Chondrocyte (in vitro differentiated cells): Measurements from ENCODE around the gene CD320. TPM values are rescaled to one million over a fixed set of nuclear protein-coding genes. Genes with fewer than 3 reads are reported as not detected.

Experiments used
- DNase-seq: peaks from one replicate; pipeline ENCODE4 v3.0.0; 2021; ENCODE audit warnings: mixed read lengths, low spot score
- H3K27ac Mint-ChIP-seq: one replicate; pipeline ENCODE4 v1.8.0; 2021; ENCODE audit warnings: mild to moderate bottlenecking, moderate library complexity, mixed read lengths; ENCODE audit not compliant: unreplicated experiment
- H3K27me3 Mint-ChIP-seq: 2 replicates; pipeline ENCODE4 v1.8.0; 2021; ENCODE audit warnings: low read depth, mixed read lengths
- H3K36me3 Mint-ChIP-seq: 2 replicates; pipeline ENCODE4 v1.8.0; 2021; ENCODE audit warnings: low read depth, mixed read lengths
- H3K4me1 Mint-ChIP-seq: 2 replicates; pipeline ENCODE4 v1.8.0; 2021; ENCODE audit warnings: low read depth, mild to moderate bottlenecking, mixed read lengths
- H3K4me3 Mint-ChIP-seq: one replicate; pipeline ENCODE4 v1.8.0; 2021; ENCODE audit warnings: mild to moderate bottlenecking, moderate library complexity, mixed read lengths; ENCODE audit not compliant: unreplicated experiment
- H3K9me3 Mint-ChIP-seq: 2 replicates; pipeline ENCODE4 v1.8.0; 2021; ENCODE audit warnings: low read depth, mixed read lengths
- total RNA-seq: library from RNA; stranded (reverse); gene quantifications from 3 replicates; pipeline ENCODE4 v1.2.1, GENCODE V29; 2021
- TF ChIP-seq, protein P1 (sequence below): fragments of 200-600 bp; sonication (generic); IDR thresholded peaks from 2 replicates; pipeline ENCODE4 v1.5.0; 2021; ENCODE audit warnings: antibody characterized with exemption, mild to moderate bottlenecking, moderate library complexity

The CD320 gene
- total RNA-seq, 1 donor from 2014 or later = 44.0 TPM

DNA sequence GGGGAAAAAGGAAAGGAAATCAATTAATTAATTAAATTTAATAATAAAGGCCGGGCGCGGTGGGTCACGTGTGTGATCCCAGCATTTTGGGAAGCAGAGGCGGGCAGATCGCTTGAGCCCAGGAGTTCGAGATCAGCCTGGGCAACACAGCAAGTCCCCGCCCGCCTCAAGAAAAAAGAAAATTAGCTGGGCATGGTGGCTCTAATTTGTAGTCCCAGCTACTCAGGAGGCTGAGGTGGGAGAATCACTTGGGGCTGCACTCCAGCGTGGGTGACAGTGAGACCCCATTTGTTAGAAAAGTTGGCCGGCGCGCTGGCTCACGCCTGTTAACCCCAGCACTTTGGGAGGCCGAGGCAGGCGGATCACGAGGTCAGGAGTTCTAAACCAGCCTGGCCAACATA, 733 bp upstream of the CD320 start:
- Mint-ChIP-seq H3K36me3 (peaks cover 2% of the 10 kb centered on the region), H3K27ac (peak overlapping the region; percentile 84), H3K9me3 (no peaks in the 10 kb centered on the region), H3K27me3 (no peaks in the 10 kb centered on the region), H3K4me1 (peaks cover 22% of the 10 kb centered on the region), H3K4me3 (peak overlapping the region; percentile 88)
- TF ChIP-seq, protein P1, sequence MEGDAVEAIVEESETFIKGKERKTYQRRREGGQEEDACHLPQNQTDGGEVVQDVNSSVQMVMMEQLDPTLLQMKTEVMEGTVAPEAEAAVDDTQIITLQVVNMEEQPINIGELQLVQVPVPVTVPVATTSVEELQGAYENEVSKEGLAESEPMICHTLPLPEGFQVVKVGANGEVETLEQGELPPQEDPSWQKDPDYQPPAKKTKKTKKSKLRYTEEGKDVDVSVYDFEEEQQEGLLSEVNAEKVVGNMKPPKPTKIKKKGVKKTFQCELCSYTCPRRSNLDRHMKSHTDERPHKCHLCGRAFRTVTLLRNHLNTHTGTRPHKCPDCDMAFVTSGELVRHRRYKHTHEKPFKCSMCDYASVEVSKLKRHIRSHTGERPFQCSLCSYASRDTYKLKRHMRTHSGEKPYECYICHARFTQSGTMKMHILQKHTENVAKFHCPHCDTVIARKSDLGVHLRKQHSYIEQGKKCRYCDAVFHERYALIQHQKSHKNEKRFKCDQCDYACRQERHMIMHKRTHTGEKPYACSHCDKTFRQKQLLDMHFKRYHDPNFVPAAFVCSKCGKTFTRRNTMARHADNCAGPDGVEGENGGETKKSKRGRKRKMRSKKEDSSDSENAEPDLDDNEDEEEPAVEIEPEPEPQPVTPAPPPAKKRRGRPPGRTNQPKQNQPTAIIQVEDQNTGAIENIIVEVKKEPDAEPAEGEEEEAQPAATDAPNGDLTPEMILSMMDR = no peak
- peak; percentile 55 for DNase-seq

DNA sequence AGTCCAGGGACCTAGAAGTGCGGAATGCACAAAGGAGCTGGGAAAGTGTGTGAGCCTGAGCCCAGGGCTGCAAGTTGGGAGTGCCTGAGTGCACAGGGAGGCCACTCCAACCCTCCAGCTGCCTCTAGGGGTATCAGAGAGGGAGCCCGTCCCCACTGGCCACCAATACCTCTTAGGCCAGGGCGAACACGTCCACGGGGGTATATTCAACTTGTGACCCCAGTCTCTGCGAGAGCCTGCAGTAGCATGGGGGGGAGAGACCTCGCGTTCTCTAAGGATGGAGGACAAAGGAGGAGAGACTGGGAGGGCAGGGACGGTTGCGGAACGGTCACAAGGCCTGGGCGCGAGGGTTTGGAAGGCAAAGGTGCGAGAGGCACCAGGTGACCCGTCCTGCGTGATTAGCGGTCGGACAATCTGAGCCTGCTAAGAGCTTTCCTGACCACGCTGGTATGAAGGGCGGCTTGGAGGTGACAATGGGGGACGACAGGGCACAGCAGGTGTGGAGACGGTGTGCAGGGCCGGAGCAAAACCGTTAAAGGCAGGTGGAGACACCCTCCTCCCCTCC, 676 bp downstream of the CD320 start:
- Mint-ChIP-seq H3K4me3 (peak overlapping the region; percentile 88), H3K27me3 (no peaks in the 10 kb centered on the region), H3K4me1 (peaks cover 22% of the 10 kb centered on the region)

DNA sequence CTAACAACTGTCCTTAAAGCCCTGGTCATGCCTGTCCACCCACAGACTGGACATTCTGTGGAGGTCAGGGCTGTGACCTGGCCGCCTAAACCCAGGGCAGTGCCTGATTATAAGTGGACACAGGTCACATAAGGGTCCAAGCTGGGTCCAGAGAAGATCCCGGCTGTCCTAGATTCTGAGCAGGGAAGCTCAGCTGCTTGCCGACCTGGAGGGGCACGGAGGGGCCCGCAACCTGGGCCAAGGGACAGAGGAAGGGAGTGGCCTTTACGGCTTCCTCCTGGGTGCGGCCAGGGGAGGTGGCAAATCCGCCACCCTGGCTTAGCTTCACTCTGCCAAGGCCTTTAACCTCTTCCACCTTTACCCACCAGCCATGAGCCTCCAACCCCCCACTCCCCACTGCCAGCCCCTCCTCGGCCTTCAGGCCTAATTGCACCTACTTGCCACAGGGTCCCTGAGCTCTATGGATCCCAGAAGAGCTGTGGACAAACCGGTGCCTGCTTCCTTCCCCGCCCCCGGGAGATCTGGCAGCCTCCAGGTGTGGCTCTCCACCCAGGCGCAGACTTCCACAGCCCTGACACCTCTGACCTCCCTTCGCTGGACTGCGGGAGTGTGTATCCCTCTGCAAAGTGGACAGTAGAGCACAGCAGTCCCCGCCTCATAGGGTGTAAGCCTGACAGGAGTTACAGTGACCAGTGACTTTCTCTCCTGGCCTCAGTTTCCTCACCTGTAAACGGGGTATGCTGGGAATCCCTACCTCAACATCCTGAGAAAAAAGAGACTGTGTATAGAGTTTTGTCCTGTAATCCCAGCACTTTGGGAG, 1.7 kb downstream of the CD320 start:
- no peak overlapping the region for H3K27ac Mint-ChIP-seq
- H3K4me3 Mint-ChIP-seq = peak overlapping the region; percentile 88
- no peaks in the 10 kb centered on the region for H3K9me3 Mint-ChIP-seq
- H3K4me1 Mint-ChIP-seq = peaks cover 22% of the 10 kb centered on the region
- TF ChIP-seq, protein P1 = no peak
- peaks cover 2% of the 10 kb centered on the region for H3K36me3 Mint-ChIP-seq
- peak; percentile 83 for DNase-seq
- no peaks in the 10 kb centered on the region for H3K27me3 Mint-ChIP-seq

More for the DNA sequence above, 676 bp downstream of the CD320 start:
- TF ChIP-seq, protein P1 = no peak
- peak; percentile 89 for DNase-seq
- Mint-ChIP-seq H3K9me3 (no peaks in the 10 kb centered on the region), H3K36me3 (peaks cover 2% of the 10 kb centered on the region), H3K27ac (peak overlapping the region; percentile 86)

DNA sequence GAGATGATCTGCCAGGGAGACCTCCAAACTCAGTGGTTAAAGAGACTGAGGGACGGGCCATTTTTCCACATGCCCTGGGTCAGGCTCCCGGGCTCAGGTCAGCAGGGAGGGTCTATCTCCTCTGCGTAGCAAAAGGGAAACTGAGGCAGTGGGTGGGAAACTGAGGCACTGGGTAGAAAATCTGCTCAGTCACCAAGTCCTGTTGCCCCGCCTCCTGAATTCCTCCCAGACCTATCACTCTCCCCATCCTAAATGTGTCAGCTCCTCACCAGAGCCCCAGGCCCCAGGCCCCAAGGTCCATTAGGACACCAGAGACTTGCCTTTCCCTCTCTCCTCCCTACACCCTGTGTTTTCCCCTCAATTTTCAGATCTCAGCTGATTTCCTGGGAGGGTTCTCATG, 2.4 kb downstream of the CD320 start:
- peak; percentile 46 for DNase-seq
- no peaks in the 10 kb centered on the region for H3K9me3 Mint-ChIP-seq
- no peaks in the 10 kb centered on the region for H3K36me3 Mint-ChIP-seq
- H3K4me1 Mint-ChIP-seq = peaks cover 22% of the 10 kb centered on the region
- no peak overlapping the region for H3K4me3 Mint-ChIP-seq
- H3K27ac Mint-ChIP-seq = no peak overlapping the region
- TF ChIP-seq, protein P1 = no peak
- no peaks in the 10 kb centered on the region for H3K27me3 Mint-ChIP-seq

DNA sequence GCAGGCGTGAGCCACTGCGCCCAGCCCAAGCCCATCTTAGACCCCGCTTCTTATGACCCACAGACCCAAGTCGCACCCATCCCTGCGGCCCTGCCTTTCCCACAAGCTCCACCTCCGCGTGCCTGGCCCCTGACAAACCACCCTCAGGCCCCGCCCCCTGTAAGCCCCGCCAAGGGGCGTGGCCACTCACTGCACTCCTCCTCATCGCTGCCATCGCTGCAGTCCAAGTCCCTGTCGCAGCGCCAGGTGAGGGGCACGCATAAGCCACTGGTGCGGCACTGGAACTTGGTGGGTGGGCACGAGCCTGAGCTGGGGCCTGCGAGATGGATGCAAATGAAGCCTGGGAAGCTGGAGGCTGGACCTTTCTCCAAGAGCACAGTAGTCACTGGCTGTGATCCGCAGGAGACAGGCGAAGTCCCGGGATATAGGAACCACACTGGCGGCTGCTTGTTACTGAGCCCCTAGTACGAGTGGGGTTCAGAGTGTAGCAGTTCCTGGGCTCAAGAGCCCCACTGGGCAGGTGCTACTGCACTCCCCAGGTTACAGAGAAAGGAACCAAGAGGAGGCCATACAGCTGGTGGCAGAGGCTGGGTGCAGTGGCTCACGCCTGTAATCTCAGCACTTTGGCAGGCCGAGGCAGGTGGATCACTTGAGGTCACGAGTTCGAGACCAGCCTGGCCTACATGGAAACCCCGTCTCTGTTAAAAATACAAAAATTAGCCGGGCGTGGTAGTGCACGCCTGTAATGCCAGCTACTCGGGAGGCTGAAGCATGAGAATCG, 3.1 kb downstream of the CD320 start:
- TF ChIP-seq, protein P1 = no peak
- H3K4me1 Mint-ChIP-seq = peaks cover 22% of the 10 kb centered on the region
- H3K27ac Mint-ChIP-seq = no peak overlapping the region
- H3K4me3 Mint-ChIP-seq = no peak overlapping the region
- peak; percentile 87 for DNase-seq
- H3K36me3 Mint-ChIP-seq = no peaks in the 10 kb centered on the region
- no peaks in the 10 kb centered on the region for H3K9me3 Mint-ChIP-seq
- H3K27me3 Mint-ChIP-seq = no peaks in the 10 kb centered on the region
